Measurements from ENCODE around the gene BICD1. TPM values are rescaled to one million over a fixed set of nuclear protein-coding genes. Genes with fewer than 3 reads are reported as not detected.
A peak's percentile ranks its signal among the peaks of the same experiment; 100 is the strongest.

Gene BICD1
- total RNA-seq, 6 experiments from 2014 or later, result 1.0 to 4.9 (median 2.1) TPM

GRCh38 chr12:32366714-32367113, 260.1 kb downstream of the BICD1 start:
- DNase-seq, result no peak
- H3K36me3 ChIP-seq, result no peaks in the 10 kb centered on the region
- 17% methylated on average over 1 of the region's 1 CpG for WGBS (ENCODE audit: insufficient coverage, low coverage, low lambda C conversion rate, missing lambda C conversion rate)
- H3K9me3 ChIP-seq, result no peaks in the 10 kb centered on the region
- peak; percentile 68 to 77 (median 73) for ATAC-seq
- no peaks in the 10 kb centered on the region for H3K27me3 ChIP-seq
- H3K27ac ChIP-seq, result no peak overlapping the region
- H3K4me3 ChIP-seq, result no peak overlapping the region
- no peak for TF ChIP-seq POLR2A (IDR thresholded peaks at IDR 0.05)
- TF ChIP-seq, protein P1, sequence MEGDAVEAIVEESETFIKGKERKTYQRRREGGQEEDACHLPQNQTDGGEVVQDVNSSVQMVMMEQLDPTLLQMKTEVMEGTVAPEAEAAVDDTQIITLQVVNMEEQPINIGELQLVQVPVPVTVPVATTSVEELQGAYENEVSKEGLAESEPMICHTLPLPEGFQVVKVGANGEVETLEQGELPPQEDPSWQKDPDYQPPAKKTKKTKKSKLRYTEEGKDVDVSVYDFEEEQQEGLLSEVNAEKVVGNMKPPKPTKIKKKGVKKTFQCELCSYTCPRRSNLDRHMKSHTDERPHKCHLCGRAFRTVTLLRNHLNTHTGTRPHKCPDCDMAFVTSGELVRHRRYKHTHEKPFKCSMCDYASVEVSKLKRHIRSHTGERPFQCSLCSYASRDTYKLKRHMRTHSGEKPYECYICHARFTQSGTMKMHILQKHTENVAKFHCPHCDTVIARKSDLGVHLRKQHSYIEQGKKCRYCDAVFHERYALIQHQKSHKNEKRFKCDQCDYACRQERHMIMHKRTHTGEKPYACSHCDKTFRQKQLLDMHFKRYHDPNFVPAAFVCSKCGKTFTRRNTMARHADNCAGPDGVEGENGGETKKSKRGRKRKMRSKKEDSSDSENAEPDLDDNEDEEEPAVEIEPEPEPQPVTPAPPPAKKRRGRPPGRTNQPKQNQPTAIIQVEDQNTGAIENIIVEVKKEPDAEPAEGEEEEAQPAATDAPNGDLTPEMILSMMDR (IDR thresholded peaks at IDR 0.05), result no peak
- H3K4me1 ChIP-seq, result peaks cover 0 to 6% (median 3%) of the 10 kb centered on the region in 4 donors
- intact Hi-C loops (cut with DNase I), result loop anchor here in 1 of 2 donors (10.0 kb wide), 1 partner anchor 288 kb away; no protein-coding TSS in a partner anchor

GRCh38 chr12:32367381-32367780, 260.7 kb downstream of the BICD1 start:
- intact Hi-C loops (cut with DNase I), result loop anchor here in 1 of 2 donors (10.0 kb wide), 1 partner anchor 287 kb away; no protein-coding TSS in a partner anchor
- Histone ChIP-seq H3K4me1 (peaks cover 0 to 6% (median 3%) of the 10 kb centered on the region in 4 donors), H3K36me3 (no peaks in the 10 kb centered on the region), H3K27ac (no peak overlapping the region), H3K4me3 (no peak overlapping the region), H3K27me3 (no peaks in the 10 kb centered on the region), H3K9me3 (no peaks in the 10 kb centered on the region)
- 84% methylated on average over 4 of the region's 4 CpGs for whole genome bisulfite sequencing (ENCODE audit: insufficient coverage, low coverage, low lambda C conversion rate, missing lambda C conversion rate)
- DNase-seq (no peak), ATAC-seq (no peak)
- TF ChIP-seq, protein P1 (IDR thresholded peaks at IDR 0.05), result no peak
- TF ChIP-seq POLR2A (IDR thresholded peaks at IDR 0.05), result no peak

DNA sequence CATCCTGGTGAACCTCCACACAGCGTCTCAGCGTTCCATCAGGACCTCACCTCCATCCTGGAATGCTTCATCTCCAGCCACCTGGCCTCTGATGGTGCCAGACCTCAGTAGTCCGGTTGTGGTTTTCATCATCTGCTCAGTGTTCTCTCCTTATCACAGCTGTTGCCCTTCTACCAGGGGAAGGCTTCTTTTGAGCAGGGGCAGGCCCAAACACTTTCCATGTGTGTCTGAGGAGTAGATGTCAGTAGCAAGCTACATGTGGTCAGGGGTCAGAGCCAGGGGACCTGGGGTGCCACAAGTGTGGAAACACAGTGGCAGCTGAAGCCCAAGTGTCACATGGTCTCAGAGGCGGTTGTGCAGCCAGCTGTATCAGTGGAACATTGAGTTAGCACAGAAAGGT, 262.6 kb downstream of the BICD1 start:
- no peaks in the 10 kb centered on the region for H3K36me3 ChIP-seq
- no peak for ATAC-seq

GRCh38 chr12:32377344-32378055, 270.9 kb downstream of the BICD1 start:
- DNase-seq (no peak), ATAC-seq (no peak)
- 74% methylated on average over 12 of the region's 12 CpGs for WGBS (ENCODE audit: insufficient coverage, low coverage, low lambda C conversion rate, missing lambda C conversion rate)
- Histone ChIP-seq H3K4me1 (no peaks in the 10 kb centered on the region), H3K4me3 (no peak overlapping the region), H3K9me3 (no peaks in the 10 kb centered on the region), H3K36me3 (no peaks in the 10 kb centered on the region), H3K27me3 (no peaks in the 10 kb centered on the region), H3K27ac (no peak overlapping the region)
- intact Hi-C loops (cut with DNase I), result no loop called here
- TF ChIP-seq, protein P1 (IDR thresholded peaks at IDR 0.05), result no peak
- no peak for TF ChIP-seq POLR2A (IDR thresholded peaks at IDR 0.05)

More for the DNA sequence above, 262.6 kb downstream of the BICD1 start:
- intact Hi-C loops (cut with DNase I), result loop anchor here in 1 of 2 donors (10.0 kb wide), 1 partner anchor 286 kb away; no protein-coding TSS in a partner anchor
- no peaks in the 10 kb centered on the region for H3K27me3 ChIP-seq
- no peak overlapping the region for H3K4me3 ChIP-seq
- TF ChIP-seq POLR2A (IDR thresholded peaks at IDR 0.05), result no peak
- TF ChIP-seq, protein P1 (IDR thresholded peaks at IDR 0.05), result no peak
- H3K4me1 ChIP-seq, result peaks cover 0 to 6% (median 3%) of the 10 kb centered on the region in 4 donors
- 0% methylated on average over 1 of the region's 4 CpGs for WGBS (ENCODE audit: insufficient coverage, low coverage, low lambda C conversion rate, missing lambda C conversion rate)
- H3K9me3 ChIP-seq, result no peaks in the 10 kb centered on the region
- no peak for DNase-seq
- H3K27ac ChIP-seq, result no peak overlapping the region

All from right lobe of liver (tissue), 6 donors.